ENCODE measurements around the gene TMEM181. TPM values are rescaled to one million over a fixed set of nuclear protein-coding genes. Genes with fewer than 3 reads are reported as not detected.
"Not testable (repeated sequence)": the region's sequence is repeated elsewhere in the genome, so short reads cannot be mapped to it uniquely, and the experiment has no call there.

The TMEM181 gene
- polyA plus RNA-seq, 3 donors, result 18.2 to 22.3 (median 21.5) TPM

DNA sequence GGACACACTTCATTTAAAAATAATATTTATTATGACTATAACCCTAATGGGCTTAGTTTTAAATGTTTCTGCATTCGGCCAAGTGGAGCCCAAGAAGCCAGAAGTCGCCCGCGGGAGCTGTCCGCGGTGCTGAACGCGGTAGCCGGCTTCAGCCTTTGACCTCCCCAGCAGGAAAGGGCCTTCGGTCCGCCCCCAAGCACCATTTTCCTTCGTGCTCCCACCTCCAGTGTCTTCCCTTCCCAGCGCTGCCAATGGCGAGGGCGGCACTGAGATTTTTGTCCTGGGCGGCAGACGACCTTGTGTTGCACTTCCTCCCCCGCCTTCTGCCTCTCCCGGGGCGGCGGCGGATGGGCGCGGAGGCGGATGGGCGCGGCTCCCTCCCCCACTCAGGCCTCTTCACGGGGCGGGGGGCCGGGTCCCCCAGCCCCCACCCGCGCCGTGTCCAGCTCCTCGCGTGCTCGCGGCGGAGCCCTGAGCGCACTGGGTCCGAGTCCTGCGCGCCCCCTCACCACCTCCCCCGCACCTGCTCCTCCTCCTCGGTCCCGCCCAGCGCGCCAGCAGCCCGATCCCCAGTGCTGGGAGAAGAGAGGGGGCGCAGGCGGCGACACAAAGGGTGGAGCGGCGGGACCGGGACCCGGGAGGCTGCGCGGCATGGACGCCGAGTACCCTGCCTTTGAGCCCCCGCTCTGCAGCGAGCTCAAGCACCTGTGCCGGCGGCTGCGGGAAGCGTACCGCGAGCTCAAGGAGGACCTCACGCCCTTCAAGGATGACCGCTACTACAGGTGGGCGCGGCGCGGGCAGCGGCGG, 23.6 kb upstream of the TMEM181 start:
- peak; percentile 89 for DNase-seq

DNA sequence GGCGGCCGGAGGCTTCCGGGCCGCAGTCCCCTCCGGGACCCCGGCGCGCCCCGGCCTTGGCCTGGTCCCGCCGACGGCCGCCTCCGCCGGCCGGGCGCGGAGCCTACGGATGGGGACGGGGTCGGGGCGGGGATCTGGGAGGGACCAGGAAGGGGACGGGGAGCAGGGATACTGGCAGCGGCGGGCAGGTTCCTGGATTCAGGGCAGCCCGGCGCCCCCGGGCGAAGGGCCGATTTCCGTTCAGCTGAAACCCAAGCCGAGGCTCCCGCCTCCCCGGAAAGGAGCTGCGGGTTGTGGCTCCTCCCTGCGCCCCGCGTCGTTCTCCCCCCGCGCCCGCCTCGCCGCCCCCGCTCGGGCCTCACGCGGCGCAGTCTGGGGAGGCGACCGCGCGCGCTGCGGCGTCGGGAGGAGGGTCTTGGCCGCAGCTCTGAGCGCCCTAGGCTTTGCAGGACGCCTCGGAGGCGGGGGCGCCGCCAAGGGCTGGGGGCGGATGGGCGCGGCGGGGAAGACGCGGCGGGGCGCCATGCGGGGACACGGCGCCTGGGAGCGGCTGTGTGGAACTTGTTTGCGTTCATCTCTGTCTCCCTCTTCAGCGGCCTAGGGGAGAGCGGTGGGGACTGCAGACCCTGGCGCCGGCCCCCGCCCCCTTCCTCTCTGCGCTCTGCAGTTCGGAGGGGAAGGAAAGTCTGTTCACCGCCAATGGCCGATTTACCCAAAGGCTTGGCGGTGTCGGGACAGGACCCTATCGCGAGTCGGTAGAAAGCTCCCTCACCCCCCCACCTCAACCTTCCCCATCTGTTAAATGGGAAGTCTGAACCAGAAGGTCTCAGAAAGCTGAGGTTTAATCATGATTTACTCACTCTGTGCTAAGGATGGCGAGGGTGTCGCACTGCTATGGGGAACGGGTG, 22.7 kb upstream of the TMEM181 start:
- DNase-seq, result peak; percentile 54

DNA sequence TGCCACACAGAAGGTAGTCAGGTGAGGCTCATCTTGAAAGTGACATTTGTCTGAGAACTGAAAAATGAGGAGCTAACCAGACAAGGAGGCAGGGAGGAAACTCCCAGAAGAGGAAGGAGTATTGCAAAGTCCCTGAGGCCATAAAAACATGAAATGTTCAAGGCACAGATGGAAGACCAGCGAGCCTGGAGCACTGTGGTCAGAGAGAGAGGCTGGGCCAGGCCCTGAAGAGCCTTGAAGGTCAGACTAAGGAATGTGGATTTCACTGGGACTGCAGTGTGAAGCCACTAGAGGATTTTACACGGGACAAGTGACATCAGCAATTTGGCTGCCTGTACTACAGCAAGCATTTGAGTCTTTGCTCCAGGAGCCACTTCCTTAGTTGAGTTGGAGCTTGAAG, 21.1 kb upstream of the TMEM181 start:
- DNase-seq, result no peak

DNA sequence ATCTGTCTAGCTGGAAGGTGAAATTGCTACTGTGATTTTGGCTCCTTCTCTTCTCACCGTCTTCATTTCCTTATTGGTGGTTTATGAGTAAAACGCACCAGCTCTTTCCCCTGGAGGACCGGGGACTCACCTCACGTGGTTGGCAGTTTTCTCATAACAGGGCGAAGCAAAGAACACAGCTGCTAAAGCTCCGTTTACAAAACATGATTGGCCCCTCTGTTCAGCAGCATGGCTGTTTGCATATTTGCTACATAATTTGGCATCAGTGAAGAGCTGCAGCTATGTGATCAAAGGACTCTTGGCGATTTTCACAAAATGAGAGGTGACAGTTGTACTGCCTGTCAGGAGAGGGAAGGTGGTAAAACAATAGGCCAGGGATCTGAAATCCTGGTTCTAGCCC, 20.5 kb upstream of the TMEM181 start:
- no peak for DNase-seq

DNA sequence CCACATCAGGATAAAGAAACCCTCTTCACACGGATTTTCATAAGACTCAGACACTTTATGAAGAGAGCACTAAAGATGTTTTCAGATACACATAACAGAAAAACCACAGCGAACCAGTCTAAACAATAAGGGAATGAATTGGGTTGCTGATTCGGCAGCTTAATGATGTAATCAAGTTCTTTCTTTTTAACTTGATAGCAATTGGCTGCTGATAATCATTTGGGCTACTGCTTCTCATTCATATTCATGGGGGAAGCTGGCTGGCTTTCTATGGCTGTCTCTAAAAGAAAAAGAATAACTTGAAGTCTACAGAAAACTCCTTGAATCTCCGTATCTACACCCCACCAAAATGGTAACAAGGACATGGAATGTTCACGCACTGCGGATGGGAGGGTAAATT, 20.0 kb upstream of the TMEM181 start:
- no peak for DNase-seq

DNA sequence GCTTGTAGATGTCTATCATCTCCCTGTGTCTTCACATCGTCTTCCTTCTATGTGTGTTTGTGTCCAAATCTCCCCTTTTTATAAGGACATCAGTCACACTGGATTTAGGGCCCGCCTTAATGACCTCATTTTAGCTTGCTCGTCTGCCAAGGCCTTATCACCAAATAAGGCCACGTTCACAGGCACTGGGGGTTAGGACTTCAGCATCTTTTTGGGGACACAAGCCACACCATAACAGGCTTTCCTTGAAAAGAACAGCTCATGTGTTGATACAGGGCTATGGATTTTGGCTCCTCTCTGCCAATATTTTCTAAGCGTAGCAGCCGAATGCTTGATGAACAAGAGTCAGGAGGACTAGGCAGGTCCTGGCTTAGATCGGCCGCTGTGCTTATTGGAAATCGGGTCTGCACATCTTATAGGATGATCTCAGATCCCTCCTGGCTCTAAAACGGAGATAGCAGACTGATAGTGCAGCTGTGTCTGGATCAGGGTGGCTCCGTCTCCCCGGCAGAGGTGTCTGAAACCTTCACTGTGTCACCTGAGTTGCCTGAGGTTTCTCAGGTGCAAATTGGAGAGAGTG, 16.2 kb upstream of the TMEM181 start:
- DNase-seq, result no peak

DNA sequence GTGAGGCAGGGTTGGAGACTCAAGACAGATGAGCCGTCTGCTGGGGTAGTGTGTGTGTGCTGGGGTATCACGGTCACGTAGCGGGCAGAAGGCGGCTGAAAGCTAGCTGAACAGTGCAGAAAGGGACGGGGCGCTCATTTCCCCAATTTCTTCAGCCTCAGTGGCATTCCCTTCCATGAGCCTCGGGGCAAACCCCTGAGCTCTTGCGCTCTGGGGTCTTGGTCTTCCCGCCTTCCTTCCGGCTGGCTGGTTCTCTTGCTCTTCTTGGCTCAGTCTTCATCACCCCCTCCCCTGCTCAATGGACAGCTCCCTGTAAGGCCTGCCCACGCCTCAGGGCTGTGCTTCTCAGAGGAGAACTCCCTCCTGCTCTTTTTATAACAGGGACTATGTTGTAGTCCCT, 15.5 kb upstream of the TMEM181 start:
- DNase-seq, result no peak

DNA sequence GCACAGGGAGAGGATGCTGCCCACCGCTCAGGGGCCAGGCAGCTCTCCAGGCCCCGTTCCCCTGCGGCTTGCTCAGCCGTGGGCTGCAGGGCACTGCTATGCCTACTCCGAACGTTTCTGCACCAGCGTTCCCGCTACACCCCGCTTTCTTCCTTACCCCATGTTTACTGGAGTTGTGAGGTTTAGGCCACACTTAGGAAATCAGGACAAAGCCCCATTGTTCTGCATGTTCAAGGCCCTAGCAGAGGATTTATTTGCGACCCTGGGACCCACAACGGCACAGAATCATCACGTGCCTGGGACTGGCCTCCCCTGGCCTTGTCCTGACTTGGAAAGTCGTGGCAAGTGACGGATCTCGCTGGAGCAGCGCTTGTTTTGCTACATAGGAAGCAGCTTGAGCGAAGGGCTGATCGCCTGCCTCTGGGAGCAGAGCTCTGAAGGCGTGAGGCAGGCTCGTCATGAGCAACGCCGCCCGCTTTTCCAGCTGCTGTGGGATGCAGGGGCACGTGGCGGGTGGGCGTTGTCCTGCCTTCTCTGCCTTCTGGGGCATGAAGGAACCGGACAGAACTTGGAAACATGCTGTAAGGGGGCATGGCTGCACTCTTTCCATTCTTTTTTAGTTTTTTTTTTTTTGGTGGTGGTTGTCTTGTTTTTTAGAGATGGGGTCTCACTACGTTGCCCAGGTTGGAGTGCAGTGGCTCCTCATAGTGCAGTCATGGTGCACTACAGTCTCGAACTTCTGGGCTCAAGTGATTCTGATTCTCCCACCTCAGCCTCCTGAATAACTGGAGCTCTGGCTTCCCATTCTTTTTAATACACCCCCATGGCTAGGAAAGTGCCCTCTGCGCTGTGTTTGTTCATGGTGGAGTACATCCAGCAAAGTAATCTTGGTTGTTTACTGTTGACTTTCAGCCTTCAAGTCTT, 14.6 kb upstream of the TMEM181 start:
- no peak for DNase-seq

DNA sequence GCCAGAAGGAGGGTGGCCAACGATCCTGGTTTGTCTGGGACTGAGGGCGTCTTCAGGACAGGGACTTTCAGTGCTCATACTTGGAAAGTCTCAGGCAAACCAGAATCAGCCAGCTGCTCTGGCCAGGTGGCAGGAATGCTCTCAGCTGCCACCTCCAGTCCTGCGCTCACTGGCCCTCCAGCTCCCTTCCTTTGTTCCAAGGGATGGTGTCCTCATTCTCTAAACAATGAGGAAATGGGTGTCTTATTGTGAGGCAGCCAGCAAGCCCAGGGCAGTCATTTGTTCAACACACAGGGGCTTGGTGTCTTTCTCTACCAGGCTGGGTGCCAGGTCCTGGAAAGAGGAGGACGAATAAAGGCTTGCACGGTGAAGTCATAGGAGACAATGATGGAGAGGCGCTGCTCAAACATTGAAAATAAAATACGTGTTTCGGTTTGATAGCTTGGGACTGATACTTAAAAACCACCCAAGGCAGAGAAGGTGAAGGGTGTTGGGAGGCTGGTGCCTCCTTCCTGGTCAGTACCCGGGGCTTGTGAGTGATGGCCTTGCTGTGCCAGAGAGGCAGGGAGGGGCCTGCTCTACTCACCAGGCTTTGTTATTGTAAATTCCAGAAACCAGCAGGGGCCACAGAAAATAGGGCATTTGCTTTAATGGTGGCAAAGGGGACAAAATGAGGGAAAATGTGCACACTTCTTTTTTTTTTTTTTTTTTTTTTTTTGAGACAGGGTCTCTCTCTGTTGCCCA, 11.3 kb upstream of the TMEM181 start:
- DNase-seq, result no peak

DNA sequence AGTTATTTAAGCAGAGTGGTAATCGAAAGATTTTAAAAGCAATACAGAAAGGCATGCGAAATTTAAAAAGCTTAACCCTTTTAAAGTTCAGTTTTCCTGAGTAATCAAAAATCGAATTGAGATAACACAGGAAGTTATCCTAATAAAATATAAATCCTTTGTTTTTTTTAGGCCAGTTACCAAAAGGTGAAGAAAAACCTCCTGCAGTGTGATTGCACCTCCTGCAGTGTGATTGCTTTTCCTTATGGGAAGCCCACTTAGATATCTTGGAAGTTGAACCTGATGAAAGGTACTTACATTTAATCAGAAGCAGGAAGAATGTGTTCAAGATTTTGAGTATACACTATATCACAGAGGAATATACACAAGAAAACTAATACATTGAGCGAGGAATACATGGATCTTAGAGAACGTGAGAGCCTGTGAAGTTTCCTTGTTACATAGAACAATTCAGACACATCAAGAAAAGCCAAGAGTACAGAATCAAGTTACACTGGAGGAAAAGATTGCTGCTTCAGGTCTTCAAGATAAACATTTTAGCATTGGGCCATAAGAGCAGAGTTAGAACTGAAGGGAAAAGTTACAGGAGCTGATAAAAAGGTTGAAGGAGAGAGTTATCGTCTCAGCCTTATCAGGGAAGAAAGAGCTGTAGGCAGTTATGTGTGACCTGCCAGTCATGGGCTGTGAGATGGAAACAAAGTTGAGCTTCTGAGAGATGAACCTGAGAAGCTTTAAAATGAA, 7.7 kb upstream of the TMEM181 start:
- DNase-seq, result no peak

DNA sequence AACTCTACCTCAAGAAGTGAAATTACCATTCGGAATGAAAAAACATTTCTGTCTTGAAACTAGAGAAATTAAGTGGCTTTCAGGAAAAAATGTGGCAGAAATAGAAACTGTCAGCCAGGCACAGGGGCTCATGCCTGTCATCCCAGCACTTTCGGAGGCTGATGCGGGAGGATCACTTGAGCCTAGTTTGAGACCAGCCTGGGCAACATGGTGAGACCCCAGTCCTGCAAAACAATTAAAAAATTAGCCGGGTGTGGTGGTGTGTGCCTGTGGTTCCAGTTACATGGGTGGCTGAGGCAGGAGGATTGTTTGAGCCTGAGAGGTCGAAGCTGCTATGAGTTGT, 7.1 kb upstream of the TMEM181 start:
- DNase-seq, result no peak

DNA sequence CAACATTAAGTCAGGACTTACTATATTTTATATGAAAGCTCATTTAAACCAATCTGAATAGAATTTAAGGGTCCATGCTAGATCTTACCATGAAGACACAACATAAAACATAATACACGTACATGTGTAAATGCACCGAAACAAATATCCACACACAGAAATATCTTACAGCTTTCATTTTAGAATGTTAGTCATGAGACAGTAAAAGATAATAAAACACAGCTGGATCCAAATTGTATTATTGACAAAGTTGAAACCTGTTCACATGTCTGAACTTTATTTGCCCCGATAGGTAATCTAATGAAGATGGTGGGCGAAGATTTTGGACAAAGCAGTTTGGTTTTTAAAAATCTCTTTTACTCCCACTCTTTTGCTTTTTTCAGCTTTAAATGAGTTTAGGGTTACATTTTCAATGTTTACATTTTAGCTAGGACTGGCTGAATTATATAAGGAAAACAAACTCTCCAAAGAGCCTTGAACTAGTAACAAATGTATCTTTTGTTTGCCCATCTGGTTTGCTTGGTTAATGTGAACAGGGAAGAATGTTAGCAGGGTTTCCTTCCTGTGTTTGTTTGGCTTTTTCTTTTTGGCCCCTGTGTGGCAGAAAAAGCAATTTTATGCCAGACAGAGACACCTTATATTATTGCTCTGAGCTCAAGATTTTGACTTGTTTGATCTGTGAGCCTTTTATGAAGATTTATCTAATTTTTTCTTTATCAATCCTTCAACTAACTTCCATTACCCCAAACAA, 5.1 kb upstream of the TMEM181 start:
- DNase-seq, result no peak

DNA sequence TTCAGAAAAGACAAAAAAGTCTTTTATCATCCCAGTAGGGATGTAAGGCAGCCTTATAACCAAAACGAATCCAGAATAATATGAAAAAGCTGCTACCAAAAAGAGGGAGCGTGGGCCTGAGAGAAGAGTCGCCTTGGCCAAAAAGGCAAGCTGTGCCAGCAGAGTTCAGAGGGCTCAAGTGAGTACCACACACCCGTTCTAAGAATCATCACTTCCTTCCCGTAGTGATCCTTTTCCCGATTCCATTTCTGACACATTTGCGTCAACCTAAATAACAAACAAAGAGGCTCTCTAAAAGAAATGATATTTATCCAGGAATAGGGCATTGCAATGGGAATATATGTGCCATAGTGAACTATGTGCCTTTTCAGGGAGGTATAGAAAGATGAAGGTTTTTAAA, 3.8 kb upstream of the TMEM181 start:
- no peak for DNase-seq

DNA sequence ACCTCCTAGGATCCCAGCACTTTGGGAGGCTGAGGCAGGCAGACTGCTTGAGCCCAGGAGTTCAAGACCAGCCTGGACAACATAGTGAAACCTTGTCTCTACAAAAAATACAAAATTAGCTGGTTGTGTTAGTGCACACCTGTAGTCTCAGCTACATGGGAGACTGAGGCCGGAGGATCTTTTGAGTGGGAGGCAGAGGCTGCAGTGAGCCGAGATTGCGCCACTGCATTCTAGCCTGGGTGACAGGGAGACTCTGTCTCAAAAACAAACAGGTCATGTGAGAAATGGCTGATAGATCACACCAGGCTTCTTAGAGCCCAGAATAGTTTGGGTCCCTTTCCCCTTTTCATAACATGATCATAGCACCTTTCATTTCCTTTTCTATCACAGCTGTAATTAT, 2.8 kb upstream of the TMEM181 start:
- DNase-seq, result not testable (repeated sequence)

DNA sequence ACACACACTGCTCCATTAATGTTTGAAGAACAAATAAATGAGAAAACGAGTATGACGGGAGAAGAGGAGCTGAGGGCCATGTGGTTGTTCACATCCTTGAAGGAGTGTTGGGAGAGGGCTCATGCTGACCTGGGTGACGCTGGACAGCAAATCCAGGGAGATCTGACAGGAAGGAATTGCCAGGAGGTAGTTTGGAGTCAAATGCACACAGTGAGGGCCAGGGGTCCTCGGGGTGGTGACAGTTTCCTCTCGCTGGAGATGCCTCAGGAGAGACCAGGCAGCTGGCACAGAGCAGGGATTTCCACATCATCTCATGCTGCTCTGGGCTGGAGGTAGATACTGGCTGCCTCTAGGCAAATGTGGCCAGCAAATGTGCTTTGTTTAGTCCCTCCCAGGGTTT, 2.0 kb upstream of the TMEM181 start:
- DNase-seq, result no peak

DNA sequence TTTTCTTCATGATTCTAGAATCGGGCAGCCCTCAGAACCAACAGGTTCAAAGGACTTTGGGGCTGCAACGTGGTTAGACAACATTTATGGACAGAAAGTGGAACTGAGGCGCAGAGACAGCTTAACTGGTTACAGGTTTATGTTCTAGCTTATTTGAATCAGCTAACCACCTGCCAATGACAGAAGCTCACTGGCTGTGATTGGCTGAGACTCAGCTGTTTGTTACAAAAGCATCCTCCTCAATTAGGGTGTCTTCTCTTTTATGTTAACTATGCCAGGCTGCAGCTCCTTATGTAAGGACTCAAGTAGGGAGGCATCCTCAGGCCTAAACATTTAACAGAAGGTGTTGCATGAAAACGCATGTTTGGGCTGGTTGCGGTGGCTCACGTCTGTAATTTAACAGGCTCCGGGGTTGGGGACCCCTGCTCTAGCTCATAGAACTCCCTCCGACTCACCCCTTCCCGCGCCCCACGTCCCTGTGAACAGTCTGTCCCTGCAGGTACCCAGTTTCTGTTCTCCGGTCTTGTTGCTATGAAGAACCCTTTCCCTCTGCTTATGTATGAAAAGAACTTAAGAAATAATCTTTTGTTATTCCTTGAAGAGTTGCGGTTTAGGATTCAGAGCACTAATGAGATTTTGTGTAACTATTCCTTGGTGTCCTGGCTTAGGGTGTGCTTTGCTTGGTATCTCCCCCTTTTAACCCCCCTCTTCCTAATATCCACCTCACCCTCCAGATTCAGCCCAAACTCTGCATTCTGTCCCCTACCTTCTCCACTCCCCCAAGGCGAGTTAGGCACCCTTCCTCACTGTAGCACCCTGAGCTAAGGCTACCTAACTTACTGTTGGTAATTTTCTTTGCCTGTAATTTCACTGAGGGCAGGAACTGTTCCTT, 1.2 kb upstream of the TMEM181 start:
- DNase-seq, result no peak

DNA sequence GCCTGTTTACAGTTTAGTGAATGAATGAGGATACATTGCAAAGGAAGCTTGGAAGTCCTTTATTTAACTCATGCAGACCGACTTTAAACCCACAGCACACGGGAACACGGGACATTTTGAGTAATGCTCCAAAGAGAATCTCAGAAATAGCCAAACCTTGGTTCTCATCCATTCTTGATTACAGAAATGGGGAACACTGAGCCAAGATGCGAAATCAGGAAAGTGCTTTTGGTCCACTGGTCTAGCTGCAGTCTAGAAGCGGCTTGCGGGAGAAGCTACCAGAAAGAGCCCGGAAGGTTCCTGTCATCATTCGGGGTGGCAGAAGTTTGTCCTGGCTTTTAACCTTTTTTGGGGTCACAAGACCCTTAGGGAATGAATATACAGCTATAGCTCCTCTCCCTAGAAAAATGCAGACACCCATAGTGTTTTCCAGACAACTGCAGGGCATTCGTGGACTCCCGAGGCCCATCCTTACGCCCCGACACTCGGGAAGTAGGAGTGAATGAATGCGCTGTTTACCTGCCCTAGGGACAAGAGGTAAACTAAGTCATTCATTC, 475 bp upstream of the TMEM181 start:
- DNase-seq, result no peak

DNA sequence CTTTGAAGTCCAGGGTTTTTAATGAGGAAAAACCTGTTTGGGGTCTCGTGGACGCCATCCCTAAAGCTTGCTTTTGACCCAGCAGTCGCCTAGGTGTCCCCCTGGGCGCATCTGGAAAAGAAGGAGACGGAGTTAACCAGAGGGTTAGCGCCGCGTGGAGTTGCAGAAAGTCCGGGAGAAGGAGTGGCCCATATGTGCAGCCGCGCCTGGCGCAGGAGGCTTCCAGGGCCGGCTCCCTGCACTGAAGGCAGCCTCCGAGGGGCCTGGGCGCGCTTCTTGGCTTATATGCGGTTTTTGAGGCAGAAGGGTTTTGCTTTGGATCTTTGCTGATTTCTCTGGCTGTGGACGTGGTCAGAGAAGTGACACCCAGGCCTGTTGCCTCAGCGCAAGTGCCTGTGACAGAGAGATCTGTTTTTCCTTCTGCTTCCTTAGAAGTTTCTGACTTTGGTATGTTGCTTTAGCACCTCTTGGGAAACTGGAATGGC, 987 bp downstream of the TMEM181 start:
- DNase-seq, result peak; percentile 14
